Natural killer cell (primary cell): ENCODE results near the gene EPHB1. TPM values are rescaled to one million over a fixed set of nuclear protein-coding genes. Genes with fewer than 3 reads are reported as not detected.

ENCODE experiments used
- ATAC-seq, 3 donors: fragments of 150-1000 bp in 2 of 3; fragments of 200-7000 bp in 1 of 3; cut with Tn5 transposase; 1 replicate in 1 of 3; 2 replicates in 2 of 3; pipeline ENCODE4 v1.10.0; 2021; ENCODE audit warnings: mild to moderate bottlenecking in 2 of 3, moderate library complexity in 2 of 3
- DNase-seq, 2 donors: peaks; one replicate each; pipeline versions ENCODE4 v3.0.0 to v3.0.0-alpha.2; 2013 to 2021; ENCODE audit warnings: mixed read lengths in 1 of 2
- H3K27ac ChIP-seq: one replicate; pipeline ENCODE4 v1.5.1; 2013; ENCODE audit warnings: mild to moderate bottlenecking, low read length
- H3K27me3 ChIP-seq: one replicate; pipeline ENCODE4 v1.6.1; 2013; ENCODE audit warnings: low read length; ENCODE audit not compliant: control insufficient read depth, insufficient read depth
- H3K36me3 ChIP-seq: one replicate; pipeline ENCODE4 v1.6.1; 2013; ENCODE audit warnings: low read length; ENCODE audit not compliant: control insufficient read depth, insufficient read depth
- H3K4me1 ChIP-seq: one replicate; pipeline ENCODE4 v1.6.1; 2013; ENCODE audit warnings: low read length; ENCODE audit not compliant: control insufficient read depth, insufficient read depth
- H3K4me3 ChIP-seq: one replicate; pipeline ENCODE4 v1.5.1; 2013; ENCODE audit warnings: low read length
- H3K9me3 ChIP-seq: one replicate; pipeline ENCODE4 v1.6.1; 2013; ENCODE audit warnings: low read length; ENCODE audit not compliant: control insufficient read depth, insufficient read depth
- H3K27ac Mint-ChIP-seq, 2 donors: one replicate each; pipeline ENCODE4 v1.8.0; 2022; ENCODE audit warnings: mild to moderate bottlenecking in 2 of 2, mixed read lengths in 2 of 2, moderate library complexity in 1 of 2
- H3K27me3 Mint-ChIP-seq, 2 donors: one replicate each; pipeline ENCODE4 v1.8.0; 2022; ENCODE audit warnings: low read depth in 2 of 2, mixed read lengths in 2 of 2
- H3K36me3 Mint-ChIP-seq: one replicate; pipeline ENCODE4 v1.8.0; 2022; ENCODE audit warnings: mixed read lengths
- H3K4me1 Mint-ChIP-seq, 2 donors: one replicate each; pipeline ENCODE4 v1.8.0; 2022; ENCODE audit warnings: mixed read lengths in 2 of 2
- H3K4me3 Mint-ChIP-seq: one replicate; pipeline ENCODE4 v1.8.0; 2022; ENCODE audit warnings: mild to moderate bottlenecking, moderate library complexity, mixed read lengths
- H3K9me3 Mint-ChIP-seq, 2 donors: one replicate each; pipeline ENCODE4 v1.8.0; 2022; ENCODE audit warnings: mixed read lengths in 2 of 2
- WGBS: methylation state at CpG from one replicate; pipeline ENCODE4 v1.1.7; 2013; ENCODE audit warnings: missing lambda C conversion rate; ENCODE audit not compliant: insufficient coverage; 5-methylcytosine and 5-hydroxymethylcytosine counted together
- intact Hi-C: fragments of 100-400 bp; cut with micrococcal nuclease; formaldehyde crosslinking; loops from one replicate; pipeline ENCODE4 v1.14.2; 2022
- total RNA-seq, 4 donors: library from RNA; stranded (reverse); fragments of 120-200 nt in 1 of 4; gene quantifications; one replicate each; pipeline versions ENCODE4 v1.2.3 to v1.2.4, GENCODE V29; 2013 to 2022
- TF ChIP-seq, protein P1 (sequence below): fragments of 200-600 bp; IDR thresholded peaks from one replicate; pipeline ENCODE4 v1.8.0; 2022; ENCODE audit warnings: antibody characterized with exemption

The EPHB1 gene
- total RNA-seq, 3 donors from 2014 or later (not counting 1 experiment from before 2014, with no cell fraction given) = 0.60 TPM; not detected in 2

DNA sequence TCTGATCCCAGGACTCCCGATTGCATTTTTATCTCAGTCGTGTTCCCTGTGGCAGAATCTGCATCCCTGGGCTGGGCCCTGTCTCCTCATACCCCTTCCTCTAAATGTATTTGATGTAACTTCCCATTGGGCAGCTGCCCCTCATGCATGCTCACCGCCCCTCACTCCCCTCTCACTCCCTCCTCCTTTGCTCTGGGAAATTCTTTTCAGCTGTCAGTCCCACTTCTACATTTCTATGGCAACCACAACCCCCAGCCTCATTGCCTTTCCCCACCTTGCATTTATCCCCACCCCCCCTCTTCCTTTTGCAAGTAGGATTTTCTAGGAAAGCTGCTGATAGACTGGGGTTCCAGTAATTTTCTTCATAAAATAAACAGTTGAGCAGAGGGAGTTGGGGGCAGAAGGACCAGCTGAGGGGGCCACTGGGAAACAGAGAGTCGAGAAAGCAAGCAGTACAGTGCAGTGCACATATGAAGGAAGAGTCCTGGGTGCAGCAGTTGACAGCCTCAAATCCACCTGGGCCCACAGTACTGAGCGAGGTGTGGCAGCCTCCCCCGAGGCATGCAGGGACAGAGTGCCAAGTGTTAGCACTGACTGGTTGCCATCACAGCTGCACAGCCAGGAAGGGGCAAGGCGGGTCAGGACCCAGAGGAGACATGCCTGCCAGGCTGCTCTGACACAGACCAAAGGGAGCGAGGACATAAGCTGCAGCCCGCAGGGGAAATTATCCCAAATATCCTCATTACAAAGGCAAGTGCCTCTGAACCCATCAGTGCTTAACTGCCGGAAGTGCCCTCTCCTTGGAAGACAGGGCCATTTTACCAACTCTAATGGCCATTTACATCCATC, 476.3 kb downstream of the EPHB1 start:
- TF ChIP-seq, protein P1, sequence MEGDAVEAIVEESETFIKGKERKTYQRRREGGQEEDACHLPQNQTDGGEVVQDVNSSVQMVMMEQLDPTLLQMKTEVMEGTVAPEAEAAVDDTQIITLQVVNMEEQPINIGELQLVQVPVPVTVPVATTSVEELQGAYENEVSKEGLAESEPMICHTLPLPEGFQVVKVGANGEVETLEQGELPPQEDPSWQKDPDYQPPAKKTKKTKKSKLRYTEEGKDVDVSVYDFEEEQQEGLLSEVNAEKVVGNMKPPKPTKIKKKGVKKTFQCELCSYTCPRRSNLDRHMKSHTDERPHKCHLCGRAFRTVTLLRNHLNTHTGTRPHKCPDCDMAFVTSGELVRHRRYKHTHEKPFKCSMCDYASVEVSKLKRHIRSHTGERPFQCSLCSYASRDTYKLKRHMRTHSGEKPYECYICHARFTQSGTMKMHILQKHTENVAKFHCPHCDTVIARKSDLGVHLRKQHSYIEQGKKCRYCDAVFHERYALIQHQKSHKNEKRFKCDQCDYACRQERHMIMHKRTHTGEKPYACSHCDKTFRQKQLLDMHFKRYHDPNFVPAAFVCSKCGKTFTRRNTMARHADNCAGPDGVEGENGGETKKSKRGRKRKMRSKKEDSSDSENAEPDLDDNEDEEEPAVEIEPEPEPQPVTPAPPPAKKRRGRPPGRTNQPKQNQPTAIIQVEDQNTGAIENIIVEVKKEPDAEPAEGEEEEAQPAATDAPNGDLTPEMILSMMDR = no peak
- Histone ChIP-seq H3K27me3 (no peaks in the 10 kb centered on the region), H3K9me3 (no peaks in the 10 kb centered on the region), H3K36me3 (no peaks in the 10 kb centered on the region), H3K27ac (no peak overlapping the region), H3K4me3 (no peak overlapping the region), H3K4me1 (no peaks in the 10 kb centered on the region)
- WGBS = 82% methylated on average over 10 of the region's 10 CpGs
- Mint-ChIP-seq H3K9me3 (peaks cover 2 to 5% of the 10 kb centered on the region in 2 donors), H3K36me3 (no peaks in the 10 kb centered on the region), H3K4me3 (no peak overlapping the region), H3K4me1 (no peaks in the 10 kb centered on the region), H3K27me3 (no peaks in the 10 kb centered on the region), H3K27ac (no peak overlapping the region)
- intact Hi-C loops = no loop called here
- ATAC-seq (no peak), DNase-seq (no peak)

DNA sequence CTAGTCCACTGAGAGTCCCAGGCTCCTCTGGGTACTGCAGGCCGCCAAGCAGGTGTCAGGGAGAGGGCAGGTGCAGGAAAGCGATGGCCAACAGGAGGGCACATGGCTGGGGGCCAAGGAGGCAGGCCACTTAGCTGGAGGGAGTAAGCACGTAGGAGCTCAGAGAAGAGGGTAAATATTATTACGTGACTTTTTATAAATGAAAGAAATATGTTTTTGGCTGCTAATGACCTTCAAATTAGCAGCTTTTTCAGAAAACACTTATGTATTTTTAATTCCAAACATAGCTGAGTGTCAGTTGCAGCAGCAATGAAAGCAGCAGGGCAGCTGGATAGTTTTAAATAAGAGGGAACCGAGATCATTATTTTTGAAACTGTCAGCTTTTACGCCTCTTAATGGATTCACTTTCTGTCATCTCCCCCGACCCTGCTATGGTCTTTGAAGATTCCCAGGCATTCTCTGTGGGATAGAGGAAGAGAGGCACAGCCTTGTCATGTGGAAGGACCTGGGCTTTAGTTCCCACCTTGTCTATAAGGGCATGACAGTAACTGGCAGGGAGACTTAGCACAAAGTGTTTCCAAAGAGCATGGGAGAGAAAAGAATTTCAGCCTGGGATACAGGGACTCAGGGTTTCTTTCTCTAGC, 477.1 kb downstream of the EPHB1 start:
- H3K9me3 Mint-ChIP-seq = peaks cover 2 to 6% of the 10 kb centered on the region in 2 donors
- H3K4me1 Mint-ChIP-seq = no peaks in the 10 kb centered on the region
- H3K4me3 ChIP-seq = no peak overlapping the region
- no peaks in the 10 kb centered on the region for H3K27me3 ChIP-seq
- no peak overlapping the region for H3K4me3 Mint-ChIP-seq
- DNase-seq (no peak), ATAC-seq (no peak)
- TF ChIP-seq, protein P1 = no peak
- no peaks in the 10 kb centered on the region for H3K27me3 Mint-ChIP-seq
- intact Hi-C loops = no loop called here
- no peaks in the 10 kb centered on the region for H3K36me3 ChIP-seq
- H3K9me3 ChIP-seq = no peaks in the 10 kb centered on the region
- no peaks in the 10 kb centered on the region for H3K36me3 Mint-ChIP-seq
- 64% methylated on average over 7 of the region's 7 CpGs for WGBS
- H3K27ac ChIP-seq = no peak overlapping the region
- H3K4me1 ChIP-seq = no peaks in the 10 kb centered on the region
- H3K27ac Mint-ChIP-seq = no peak overlapping the region

DNA sequence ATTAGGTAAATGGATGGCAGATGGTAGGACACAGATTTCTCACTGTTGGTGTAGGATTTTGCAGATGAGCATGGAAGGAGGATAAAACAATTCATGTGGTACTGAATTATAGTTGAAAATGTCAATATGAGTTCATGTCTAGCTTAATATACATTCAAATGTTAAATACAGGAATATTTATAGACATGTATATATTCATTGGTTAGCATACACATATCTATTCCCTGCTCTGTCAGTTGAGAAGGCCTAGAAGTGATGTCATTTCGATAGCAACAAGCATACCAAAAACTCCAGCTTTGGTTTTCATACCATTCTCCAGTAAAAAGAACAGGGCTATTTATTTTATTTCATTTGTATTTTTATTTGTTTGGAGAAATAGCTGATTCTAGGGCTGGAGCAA, 497.1 kb downstream of the EPHB1 start:
- no CpG with 5 or more reads among the region's 1 CpG for WGBS
- Histone ChIP-seq H3K4me3 (no peak overlapping the region), H3K27me3 (no peaks in the 10 kb centered on the region), H3K4me1 (no peaks in the 10 kb centered on the region), H3K9me3 (no peaks in the 10 kb centered on the region), H3K27ac (no peak overlapping the region), H3K36me3 (no peaks in the 10 kb centered on the region)
- DNase-seq (no peak), ATAC-seq (no peak)
- Mint-ChIP-seq H3K27ac (no peak overlapping the region), H3K9me3 (peaks cover 5 to 6% of the 10 kb centered on the region in 2 donors), H3K27me3 (no peaks in the 10 kb centered on the region), H3K4me3 (no peak overlapping the region), H3K36me3 (no peaks in the 10 kb centered on the region), H3K4me1 (no peaks in the 10 kb centered on the region)
- TF ChIP-seq, protein P1 = no peak
- intact Hi-C loops = no loop called here
